ENCODE results near the gene TIPRL. TPM values are rescaled to one million over a fixed set of nuclear protein-coding genes. Genes with fewer than 3 reads are reported as not detected.

Gene TIPRL
- total RNA-seq, 1 donor from 2014 or later, result 20.4 TPM

- Histone ChIP-seq H3K4me1 (peaks cover 10% of the 10 kb centered on the region), H3K4me3 (no peak overlapping the region), H3K36me3 (peaks cover 0 to 57% of the 10 kb centered on the region in 2 donors), H3K27me3 (no peaks in the 10 kb centered on the region), H3K9me3 (no peaks in the 10 kb centered on the region), H3K27ac (no peak overlapping the region)
- intact Hi-C loops (cut with DNase I), result no loop called here
- no peak for TF ChIP-seq CTCF (IDR thresholded peaks at IDR 0.05)
- no peak for TF ChIP-seq POLR2A (IDR thresholded peaks at IDR 0.05)
- TF ChIP-seq POLR2AphosphoS5 (IDR thresholded peaks at IDR 0.05; ENCODE audit: insufficient read depth in 1 of 2, low read depth in 1 of 2), result no peak
- DNase-seq (ENCODE audit: extremely low spot score in 2 of 2), result no peak
Measured at GRCh38 chr1:168235937-168236336, 57.2 kb downstream of the TIPRL start.

DNA sequence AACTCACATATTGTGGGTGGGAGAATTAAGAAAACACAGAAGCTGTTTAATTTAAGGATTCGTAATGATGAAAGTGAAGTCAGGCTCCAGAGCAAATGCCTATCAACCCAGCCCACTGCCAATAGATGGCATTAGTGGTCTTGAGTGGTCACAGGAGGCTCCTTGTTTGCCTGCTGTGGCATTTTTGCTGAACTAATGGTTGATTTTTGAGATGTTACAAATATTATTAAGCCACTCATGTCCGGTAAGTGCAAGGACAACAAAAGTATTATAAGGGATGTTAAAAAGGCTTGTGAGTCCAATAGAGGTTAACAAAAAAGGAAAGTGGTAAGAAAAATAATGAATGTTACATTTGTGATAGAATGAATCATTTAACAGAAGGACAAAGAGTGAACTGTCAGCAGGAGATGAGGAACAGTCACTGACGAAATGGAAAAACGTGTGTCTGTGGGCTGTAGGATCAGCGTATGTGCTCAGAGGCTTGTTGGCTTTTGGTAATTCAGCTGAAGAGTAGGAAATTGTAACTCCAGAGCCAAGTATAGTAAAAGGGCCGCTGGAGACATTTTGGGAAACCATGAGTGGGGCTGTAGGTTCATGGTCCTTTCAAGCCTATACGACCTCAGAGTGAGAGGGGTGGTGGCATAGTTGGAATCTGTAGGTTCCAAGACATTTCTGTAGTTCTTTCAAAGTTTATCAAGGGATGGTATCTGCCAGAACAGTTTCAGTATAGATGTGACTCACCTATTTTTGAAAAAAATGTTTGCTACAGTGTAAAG, 58.3 kb downstream of the TIPRL start:
- no peak for DNase-seq (ENCODE audit: extremely low spot score in 2 of 2)
- no peaks in the 10 kb centered on the region for H3K27me3 ChIP-seq
- peaks cover 0 to 60% of the 10 kb centered on the region in 2 donors for H3K36me3 ChIP-seq
- H3K27ac ChIP-seq, result no peak overlapping the region
- H3K4me3 ChIP-seq, result no peak overlapping the region
- H3K9me3 ChIP-seq, result no peaks in the 10 kb centered on the region
- intact Hi-C loops (cut with DNase I), result no loop called here
- H3K4me1 ChIP-seq, result peaks cover 13% of the 10 kb centered on the region
- TF ChIP-seq POLR2AphosphoS5 (IDR thresholded peaks at IDR 0.05; ENCODE audit: insufficient read depth in 1 of 2, low read depth in 1 of 2) (no peak), CTCF (IDR thresholded peaks at IDR 0.05) (no peak), POLR2A (IDR thresholded peaks at IDR 0.05) (no peak)

DNA sequence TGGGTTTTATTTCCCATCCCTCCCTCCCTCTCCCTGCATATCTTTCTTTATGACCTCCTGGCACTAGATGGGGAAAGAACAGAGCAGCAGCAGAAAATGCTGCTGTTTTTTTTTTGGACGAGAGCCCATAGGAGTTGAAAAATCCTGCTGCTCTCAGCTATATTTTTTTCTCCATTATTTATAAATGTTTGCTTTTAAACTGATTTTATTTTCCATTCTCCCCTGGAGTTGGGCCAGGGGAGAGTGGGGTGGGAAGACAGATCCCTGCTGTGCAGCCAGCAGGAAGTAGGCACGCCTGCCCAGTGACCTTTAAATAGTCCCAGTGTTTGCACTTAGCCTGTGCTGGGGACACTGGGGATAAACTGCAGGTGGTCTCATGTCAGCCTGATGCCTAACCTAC, 64.4 kb downstream of the TIPRL start:
- H3K27me3 ChIP-seq, result no peaks in the 10 kb centered on the region
- H3K4me3 ChIP-seq, result no peak overlapping the region
- intact Hi-C loops (cut with DNase I), result no loop called here
- H3K36me3 ChIP-seq, result peaks cover 3 to 41% of the 10 kb centered on the region in 2 donors
- H3K27ac ChIP-seq, result peak overlapping the region; percentile 63
- H3K9me3 ChIP-seq, result no peaks in the 10 kb centered on the region
- H3K4me1 ChIP-seq, result peaks cover 31% of the 10 kb centered on the region
- no peak for DNase-seq (ENCODE audit: extremely low spot score in 2 of 2)
- TF ChIP-seq POLR2AphosphoS5 (IDR thresholded peaks at IDR 0.05; ENCODE audit: insufficient read depth in 1 of 2, low read depth in 1 of 2) (no peak), CTCF (IDR thresholded peaks at IDR 0.05) (no peak), POLR2A (IDR thresholded peaks at IDR 0.05) (no peak)

- DNase-seq (ENCODE audit: extremely low spot score in 2 of 2), result no peak
- TF ChIP-seq CTCF (IDR thresholded peaks at IDR 0.05), result no peak
- TF ChIP-seq POLR2A (IDR thresholded peaks at IDR 0.05), result no peak
- TF ChIP-seq POLR2AphosphoS5 (IDR thresholded peaks at IDR 0.05; ENCODE audit: insufficient read depth in 1 of 2, low read depth in 1 of 2), result no peak
- Histone ChIP-seq H3K4me3 (no peak overlapping the region), H3K4me1 (peaks cover 31% of the 10 kb centered on the region), H3K27ac (peak overlapping the region; percentile 63), H3K27me3 (no peaks in the 10 kb centered on the region), H3K36me3 (peaks cover 3 to 39% of the 10 kb centered on the region in 2 donors), H3K9me3 (no peaks in the 10 kb centered on the region)
- intact Hi-C loops (cut with DNase I), result no loop called here
Measured at GRCh38 chr1:168243636-168244212, 65.0 kb downstream of the TIPRL start.

GRCh38 chr1:168245042-168245441, 66.3 kb downstream of the TIPRL start:
- Histone ChIP-seq H3K4me3 (no peak overlapping the region), H3K36me3 (peaks cover 3 to 47% of the 10 kb centered on the region in 2 donors), H3K9me3 (no peaks in the 10 kb centered on the region), H3K4me1 (peaks cover 39% of the 10 kb centered on the region), H3K27ac (no peak overlapping the region), H3K27me3 (no peaks in the 10 kb centered on the region)
- TF ChIP-seq CTCF (IDR thresholded peaks at IDR 0.05) (no peak), POLR2AphosphoS5 (IDR thresholded peaks at IDR 0.05; ENCODE audit: insufficient read depth in 1 of 2, low read depth in 1 of 2) (no peak), POLR2A (IDR thresholded peaks at IDR 0.05) (no peak)
- intact Hi-C loops (cut with DNase I), result no loop called here
- no peak for DNase-seq (ENCODE audit: extremely low spot score in 2 of 2)
